Peyer's patch (tissue), 4 donors: ENCODE measurements around the gene RAD51B. TPM values are rescaled to one million over a fixed set of nuclear protein-coding genes. Genes with fewer than 3 reads are reported as not detected.
A peak's percentile ranks its signal among the peaks of the same experiment; 100 is the strongest.
"Not testable (repeated sequence)": the region's sequence is repeated elsewhere in the genome, so short reads cannot be mapped to it uniquely, and the experiment has no call there.

ENCODE experiments used
- DNase-seq, 3 donors: peaks; one replicate each; pipeline ENCODE4 v3.0.0-alpha.2; 2017 to 2019
- H3K27ac ChIP-seq, 4 donors: fragments of 200-600 bp; sonication (generic); one replicate each; pipeline ENCODE4 v1.5.1; 2016 to 2019
- H3K27me3 ChIP-seq, 2 donors: fragments of 200-600 bp; sonication (generic); one replicate each; pipeline ENCODE4 v1.5.1; 2019
- H3K36me3 ChIP-seq, 3 donors: fragments of 200-600 bp; sonication (generic); one replicate each; pipeline ENCODE4 v1.5.1; 2016 to 2019
- H3K4me1 ChIP-seq, 4 donors: fragments of 200-600 bp; sonication (generic); one replicate each; pipeline ENCODE4 v1.5.1; 2016 to 2019
- H3K4me3 ChIP-seq, 4 donors: fragments of 200-600 bp; sonication (generic); 1 replicate in 3 of 4; 2 replicates in 1 of 4; pipeline ENCODE4 v1.5.1; 2016 to 2019; ENCODE audit warnings: mild to moderate bottlenecking in 1 of 4
- H3K9me3 ChIP-seq, 4 donors: fragments of 200-600 bp; sonication (generic); one replicate each; pipeline ENCODE4 v1.5.1; 2016 to 2019; ENCODE audit warnings: mild to moderate bottlenecking in 1 of 4
- POLR2A ChIP-seq, 2 donors: fragments of 450-650 bp; IDR thresholded peaks; one replicate each; pipeline ENCODE4 v1.5.1; 2017; ENCODE audit warnings: antibody characterized with exemption in 2 of 2, mild to moderate bottlenecking in 2 of 2, moderate library complexity in 2 of 2
- total RNA-seq, 4 donors: library from RNA; depleted of rRNA; stranded (reverse); fragments of >200 nt; gene quantifications; one replicate each; pipeline ENCODE4 v1.1.0, GENCODE V29; 2016
- TF ChIP-seq, protein P1 (sequence below), 6 experiments: fragments of 450-650 bp in 4 of 6; fragments of 200-600 bp in 2 of 6; sonication (generic) in 1 of 6; IDR thresholded peaks; one replicate each; pipeline ENCODE4 v1.5.1; 2017 to 2019; ENCODE audit warnings: antibody characterized with exemption in 6 of 6, mild to moderate bottlenecking in 3 of 6, moderate library complexity in 1 of 6

RAD51B gene
- total RNA-seq, 4 donors from 2014 or later, result 12.6 to 103 (median 33.1) TPM

GRCh38 chr14:68113343-68113930 is 293.9 kb downstream of the RAD51B start:
- peaks cover 0 to 19% (median 4%) of the 10 kb centered on the region in 4 donors for H3K4me1 ChIP-seq
- no peaks in the 10 kb centered on the region for H3K9me3 ChIP-seq
- H3K27ac ChIP-seq, result no peak overlapping the region
- DNase-seq, result no peak
- no peak for TF ChIP-seq POLR2A (IDR thresholded peaks at IDR 0.05)
- H3K4me3 ChIP-seq, result no peak overlapping the region
- no peaks in the 10 kb centered on the region for H3K36me3 ChIP-seq
- no peaks in the 10 kb centered on the region for H3K27me3 ChIP-seq

GRCh38 chr14:68115952-68116351 is 296.4 kb downstream of the RAD51B start:
- H3K4me1 ChIP-seq, result peaks cover 0 to 15% (median 4%) of the 10 kb centered on the region in 4 donors
- H3K9me3 ChIP-seq, DNase-seq, H3K27me3 ChIP-seq, H3K4me3 ChIP-seq, H3K36me3 ChIP-seq, H3K27ac ChIP-seq: not testable (repeated sequence)

- Histone ChIP-seq H3K4me1 (no peaks in the 10 kb centered on the region), H3K9me3 (no peaks in the 10 kb centered on the region), H3K4me3 (no peak overlapping the region), H3K27me3 (no peaks in the 10 kb centered on the region), H3K36me3 (no peaks in the 10 kb centered on the region), H3K27ac (no peak overlapping the region)
- TF ChIP-seq POLR2A (IDR thresholded peaks at IDR 0.05), result no peak
- TF ChIP-seq, protein P1, sequence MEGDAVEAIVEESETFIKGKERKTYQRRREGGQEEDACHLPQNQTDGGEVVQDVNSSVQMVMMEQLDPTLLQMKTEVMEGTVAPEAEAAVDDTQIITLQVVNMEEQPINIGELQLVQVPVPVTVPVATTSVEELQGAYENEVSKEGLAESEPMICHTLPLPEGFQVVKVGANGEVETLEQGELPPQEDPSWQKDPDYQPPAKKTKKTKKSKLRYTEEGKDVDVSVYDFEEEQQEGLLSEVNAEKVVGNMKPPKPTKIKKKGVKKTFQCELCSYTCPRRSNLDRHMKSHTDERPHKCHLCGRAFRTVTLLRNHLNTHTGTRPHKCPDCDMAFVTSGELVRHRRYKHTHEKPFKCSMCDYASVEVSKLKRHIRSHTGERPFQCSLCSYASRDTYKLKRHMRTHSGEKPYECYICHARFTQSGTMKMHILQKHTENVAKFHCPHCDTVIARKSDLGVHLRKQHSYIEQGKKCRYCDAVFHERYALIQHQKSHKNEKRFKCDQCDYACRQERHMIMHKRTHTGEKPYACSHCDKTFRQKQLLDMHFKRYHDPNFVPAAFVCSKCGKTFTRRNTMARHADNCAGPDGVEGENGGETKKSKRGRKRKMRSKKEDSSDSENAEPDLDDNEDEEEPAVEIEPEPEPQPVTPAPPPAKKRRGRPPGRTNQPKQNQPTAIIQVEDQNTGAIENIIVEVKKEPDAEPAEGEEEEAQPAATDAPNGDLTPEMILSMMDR (IDR thresholded peaks at IDR 0.05), result no peak
- no peak for DNase-seq
Measured at GRCh38 chr14:68122651-68123050, 303.1 kb downstream of the RAD51B start.

DNA sequence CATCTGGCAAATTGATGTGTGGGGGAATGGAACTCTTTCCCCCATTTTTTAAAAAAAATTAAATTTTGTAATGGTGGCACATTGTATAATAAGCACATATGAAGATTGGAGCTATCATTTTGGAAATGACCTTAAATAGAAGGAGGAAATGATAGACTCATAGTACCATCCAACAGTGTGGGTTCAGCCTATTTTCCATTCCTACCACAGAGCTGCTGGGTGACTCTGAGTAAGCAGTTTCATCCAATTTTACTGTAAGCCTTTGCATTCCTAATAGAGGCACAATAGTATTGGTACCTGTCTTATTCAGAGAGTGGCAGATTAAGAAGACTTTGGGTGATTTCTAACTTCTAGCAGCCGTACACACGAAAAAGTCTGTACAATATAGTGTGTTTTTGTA is 304.5 kb downstream of the RAD51B start:
- Histone ChIP-seq H3K9me3 (no peaks in the 10 kb centered on the region), H3K4me1 (no peaks in the 10 kb centered on the region), H3K27me3 (no peaks in the 10 kb centered on the region), H3K36me3 (no peaks in the 10 kb centered on the region), H3K4me3 (no peak overlapping the region), H3K27ac (no peak overlapping the region)
- no peak for TF ChIP-seq POLR2A (IDR thresholded peaks at IDR 0.05)
- TF ChIP-seq, protein P1 (IDR thresholded peaks at IDR 0.05), result no peak
- DNase-seq, result no peak

- Histone ChIP-seq H3K4me3 (no peak overlapping the region), H3K27me3 (no peaks in the 10 kb centered on the region), H3K27ac (peak overlapping the region in 1 of 4 donors; percentile 47), H3K9me3 (no peaks in the 10 kb centered on the region), H3K4me1 (no peaks in the 10 kb centered on the region), H3K36me3 (no peaks in the 10 kb centered on the region)
- TF ChIP-seq POLR2A (IDR thresholded peaks at IDR 0.05), result no peak
- TF ChIP-seq, protein P1 (IDR thresholded peaks at IDR 0.05), result no peak
- no peak for DNase-seq
Measured at GRCh38 chr14:68124979-68125731, 305.6 kb downstream of the RAD51B start.

- no peak for DNase-seq
- H3K9me3 ChIP-seq, result no peaks in the 10 kb centered on the region
- no peak overlapping the region for H3K27ac ChIP-seq
- no peaks in the 10 kb centered on the region for H3K36me3 ChIP-seq
- no peaks in the 10 kb centered on the region for H3K27me3 ChIP-seq
- H3K4me1 ChIP-seq, result no peaks in the 10 kb centered on the region
- H3K4me3 ChIP-seq, result no peak overlapping the region
- no peak for TF ChIP-seq POLR2A (IDR thresholded peaks at IDR 0.05)
- TF ChIP-seq, protein P1 (IDR thresholded peaks at IDR 0.05), result no peak
Measured at GRCh38 chr14:68127166-68127565, 307.6 kb downstream of the RAD51B start.
